Renal cortex interstitium (tissue), 11 donors: Measurements from ENCODE around the gene ANKRD13B. TPM values are rescaled to one million over a fixed set of nuclear protein-coding genes. Genes with fewer than 3 reads are reported as not detected.
A peak's percentile ranks its signal among the peaks of the same experiment; 100 is the strongest.

Experiments used
- DNase-seq, 11 donors: peaks; one replicate each; pipeline ENCODE4 v3.0.0-alpha.2; 2013; ENCODE audit warnings: low read depth in 9 of 11, low spot score in 4 of 11; ENCODE audit errors: extremely low read depth in 1 of 11
- polyA plus RNA-seq, 3 donors: library from polyadenylated mRNA; unstranded; fragments of 120-200 nt; gene quantifications; one replicate each; pipeline ENCODE4 v1.2.1, GENCODE V29; 2013; ENCODE audit not compliant: insufficient read length in 3 of 3

Gene ANKRD13B
- polyA plus RNA-seq, 3 donors = 7.5 to 12.5 (median 12.4) TPM

- DNase-seq = peak in 4 of 11 donors; percentile 80 to 88 (median 85)
These were observed 3.2 kb upstream of the ANKRD13B start, which contains the start of gene GIT1 for GRCh38 chr17:29589524-29590410. TSS of gene GIT1 (minus strand) at chr17:29589648. CDS start at chr17:29589378, 270 bp downstream.

- DNase-seq = no peak
These were observed 2.4 kb upstream of the ANKRD13B start for GRCh38 chr17:29590411-29591145.

- DNase-seq = no peak
These were observed 1.7 kb upstream of the ANKRD13B start for GRCh38 chr17:29591146-29591736.

- DNase-seq = peak in 9 of 11 donors; percentile 84 to 92 (median 88)
These were observed 959 bp upstream of the ANKRD13B start for GRCh38 chr17:29591737-29592608.

- no peak for DNase-seq
These were observed 923 bp downstream of the ANKRD13B start for GRCh38 chr17:29593591-29594518.

- DNase-seq = no peak
These were observed 1.7 kb downstream of the ANKRD13B start for GRCh38 chr17:29594519-29595090.

GRCh38 chr17:29595107-29595942, 2.4 kb downstream of the ANKRD13B start:
- DNase-seq = no peak

- DNase-seq = no peak
These were observed 3.2 kb downstream of the ANKRD13B start for GRCh38 chr17:29595943-29596774.

GRCh38 chr17:29596811-29597210, 3.9 kb downstream of the ANKRD13B start:
- no peak for DNase-seq

- no peak for DNase-seq
These were observed 4.6 kb downstream of the ANKRD13B start for GRCh38 chr17:29597361-29598172.

GRCh38 chr17:29603109-29603674, 10.3 kb downstream of the ANKRD13B start:
- no peak for DNase-seq

- DNase-seq = no peak
These were observed 14.7 kb downstream of the ANKRD13B start for GRCh38 chr17:29607557-29608195.

- no peak for DNase-seq
These were observed 16.1 kb downstream of the ANKRD13B start for GRCh38 chr17:29608986-29609385.

GRCh38 chr17:29610395-29610794, 17.5 kb downstream of the ANKRD13B start:
- no peak for DNase-seq
